IMR-90 (cell line): Measurements from ENCODE around the gene CTIF. TPM values are rescaled to one million over a fixed set of nuclear protein-coding genes. Genes with fewer than 3 reads are reported as not detected.

ENCODE experiments used
- ATAC-seq: fragments of 200-7000 bp; cut with Tn5 transposase; 2 replicates; pipeline ENCODE4 v1.9.1; 2020; ENCODE audit warnings: low read depth, mild to moderate bottlenecking, moderate library complexity
- BruUV-seq: library from RNA; stranded (reverse); fragments of 400-500 nt; replicated peaks from 2 replicates; lab custom pipeline; 2021; lab: Mats Ljungman, UMichigan
- CTCF ChIA-PET: fragments of 300-600 bp; formaldehyde crosslinking; extraction: SDS; loops from one replicate; lab custom pipeline; 2021; ENCODE audit warnings: antibody characterized with exemption; lab: Yijun Ruan, JAX
- POLR2A ChIA-PET: fragments of 300-600 bp; sonication (Branson Sonifier 250); formaldehyde crosslinking; loops from one replicate; lab custom pipeline; 2022; ENCODE audit warnings: antibody characterized with exemption; ENCODE audit not compliant: unreplicated experiment; lab: Charles Lee
- DNase-seq: peaks from one replicate; pipeline ENCODE4 v3.0.0; 2013
- H2AFZ ChIP-seq: replicated peaks from 2 replicates; pipeline ENCODE3; 2013; ENCODE audit warnings: low read length, mild to moderate bottlenecking; ENCODE audit not compliant: poor library complexity
- H2AK5ac ChIP-seq: 2 replicates; pipeline ENCODE4 v1.6.1; 2013; ENCODE audit warnings: low read depth, low read length, inconsistent platforms
- H2AK9ac ChIP-seq: replicated peaks from 2 replicates; pipeline ENCODE3; 2013; ENCODE audit warnings: mild to moderate bottlenecking, low read depth, low read length, moderate library complexity; ENCODE audit not compliant: poor library complexity
- H2BK120ac ChIP-seq: 2 replicates; pipeline ENCODE4 v1.6.1; 2013; ENCODE audit warnings: low read depth, low read length, inconsistent platforms
- H2BK15ac ChIP-seq: 3 replicates; pipeline ENCODE4 v1.6.1; 2013; ENCODE audit warnings: low read depth, low read length, inconsistent platforms
- H2BK20ac ChIP-seq: 2 replicates; pipeline ENCODE4 v1.6.1; 2013; ENCODE audit warnings: low read depth, mild to moderate bottlenecking, inconsistent platforms, low read length, moderate library complexity
- H2BK5ac ChIP-seq: 2 replicates; pipeline ENCODE4 v1.6.1; 2013; ENCODE audit warnings: mild to moderate bottlenecking, low read depth, low read length, inconsistent platforms; ENCODE audit not compliant: poor library complexity, severe bottlenecking
- H3K14ac ChIP-seq: replicated peaks from 2 replicates; pipeline ENCODE4 v1.6.1; 2013; ENCODE audit warnings: low read depth, low read length, inconsistent platforms
- H3K18ac ChIP-seq: 2 replicates; pipeline ENCODE4 v1.6.1; 2013; ENCODE audit warnings: low read depth, low read length, control low read depth
- H3K23ac ChIP-seq: 2 replicates; pipeline ENCODE4 v1.6.1; 2013; ENCODE audit warnings: low read depth, low read length, inconsistent platforms
- H3K27ac ChIP-seq: 2 replicates; pipeline ENCODE4 v1.5.1; 2013; ENCODE audit warnings: mild to moderate bottlenecking, control low read depth, low read length; ENCODE audit not compliant: insufficient read depth
- H3K27me3 ChIP-seq: 2 replicates; pipeline ENCODE4 v1.6.1; 2013; ENCODE audit warnings: low read length; ENCODE audit not compliant: control insufficient read depth, insufficient read depth
- H3K36me3 ChIP-seq: 2 replicates; pipeline ENCODE4 v1.6.1; 2013; ENCODE audit warnings: low read length, mixed read lengths; ENCODE audit not compliant: control insufficient read depth, insufficient read depth
- H3K4ac ChIP-seq: 2 replicates; pipeline ENCODE4 v1.6.1; 2013; ENCODE audit warnings: low read depth, low read length, inconsistent platforms
- H3K4me1 ChIP-seq: 2 replicates; pipeline ENCODE4 v1.6.1; 2013; ENCODE audit warnings: low read length, mixed read lengths; ENCODE audit not compliant: control insufficient read depth, insufficient read depth
- H3K4me2 ChIP-seq: 2 replicates; pipeline ENCODE4 v1.6.1; 2013; ENCODE audit warnings: low read depth, mild to moderate bottlenecking, control low read depth, low read length, moderate library complexity
- H3K4me3 ChIP-seq: 2 replicates; pipeline ENCODE4 v1.5.1; 2013; ENCODE audit warnings: low read depth, mild to moderate bottlenecking, control low read depth, low read length, moderate library complexity; ENCODE audit not compliant: insufficient read depth
- H3K56ac ChIP-seq: 2 replicates; pipeline ENCODE4 v1.6.1; 2013; ENCODE audit warnings: low read length, inconsistent platforms; ENCODE audit not compliant: insufficient read depth; ENCODE audit errors: extremely low read depth
- H3K79me1 ChIP-seq, 2 experiments: 2 replicates each; pipeline ENCODE4 v1.6.1; 2013; ENCODE audit warnings: low read length in 2 of 2, inconsistent platforms in 1 of 2, low read depth in 1 of 2
- H3K9ac ChIP-seq: 2 replicates; pipeline ENCODE4 v1.6.1; 2013; ENCODE audit warnings: low read depth, low read length, control low read depth
- H3K9me1 ChIP-seq: 2 replicates; pipeline ENCODE4 v1.6.1; 2013; ENCODE audit warnings: low read length, inconsistent platforms; ENCODE audit not compliant: insufficient read depth
- H3K9me3 ChIP-seq: 2 replicates; pipeline ENCODE4 v1.6.1; 2013; ENCODE audit warnings: low read length; ENCODE audit not compliant: control insufficient read depth, insufficient read depth
- H4K20me1 ChIP-seq: 2 replicates; pipeline ENCODE4 v1.6.1; 2013; ENCODE audit warnings: low read length, inconsistent platforms; ENCODE audit not compliant: insufficient read depth
- H4K5ac ChIP-seq: 2 replicates; pipeline ENCODE4 v1.6.1; 2013; ENCODE audit warnings: mild to moderate bottlenecking, low read depth, low read length, control low read depth
- H4K8ac ChIP-seq, 2 experiments: 2 replicates each; pipeline ENCODE4 v1.6.1; 2013; ENCODE audit warnings: low read depth in 2 of 2, low read length in 2 of 2, control low read depth in 1 of 2, inconsistent platforms in 1 of 2
- H4K91ac ChIP-seq: 2 replicates; pipeline ENCODE4 v1.6.1; 2013; ENCODE audit warnings: low read depth, low read length, inconsistent platforms; ENCODE audit not compliant: insufficient read depth
- CEBPB ChIP-seq: IDR thresholded peaks from 2 replicates; pipeline ENCODE4 v1.6.1; 2012; ENCODE audit warnings: low read depth, low read length, improper control_type of control experiment
- NFE2L2 ChIP-seq: fragments of 150-350 bp; IDR thresholded peaks from 2 replicates; pipeline ENCODE4 v1.6.1; 2016; ENCODE audit warnings: low read depth, mild to moderate bottlenecking, low read length
- WGBS, 2 experiments: methylation state at CpG; one replicate each; pipeline versions ENCODE4 v1.1.5 to v1.1.7; 2013; ENCODE audit warnings: missing lambda C conversion rate in 2 of 2; ENCODE audit not compliant: insufficient read length in 1 of 2; ENCODE audit errors: extremely low coverage in 2 of 2; 5-methylcytosine and 5-hydroxymethylcytosine counted together
- dilution Hi-C: fragments of 300-500 bp; cut with HindIII; formaldehyde crosslinking; loops from one replicate; pipeline ENCODE4 v1.14.3; 2018; ENCODE audit warnings: low sequenced_read_pairs; ENCODE audit not compliant: unreplicated experiment
- in situ Hi-C: fragments of 300-500 bp; cut with MboI; formaldehyde crosslinking; loops from 3 replicates; pipeline ENCODE4 v1.14.3; 2019; ENCODE audit warnings: low sequenced_read_pairs, inconsistent platforms, mixed read lengths
- intact Hi-C: fragments of 100-400 bp; cut with micrococcal nuclease; formaldehyde crosslinking; loops from 2 replicates; pipeline ENCODE4 v1.10.0; 2022
- polyA plus RNA-seq, 3 experiments: library from polyadenylated mRNA; depleted of rRNA; stranded (reverse); fragments of >200 nt; gene quantifications; 2 replicates each; pipeline ENCODE4 v1.2.3, GENCODE V29; 2012; ENCODE audit warnings: low replicate concordance in 1 of 3
- total RNA-seq: library from RNA; depleted of rRNA; stranded (reverse); fragments of >200 nt; gene quantifications from 2 replicates; pipeline ENCODE4 v1.2.3, GENCODE V29; 2012
- TF ChIP-seq, protein P1 (sequence below): fragments of 150-350 bp; IDR thresholded peaks from 2 replicates; pipeline ENCODE4 v1.6.1; 2017; ENCODE audit warnings: mild to moderate bottlenecking, antibody characterized with exemption, low read length, low read depth

Gene CTIF
- total and polyA plus RNA-seq, 2 of the 4 experiments (the other 2 are of a cell fraction), result 25.1 to 57.0 TPM

DNA sequence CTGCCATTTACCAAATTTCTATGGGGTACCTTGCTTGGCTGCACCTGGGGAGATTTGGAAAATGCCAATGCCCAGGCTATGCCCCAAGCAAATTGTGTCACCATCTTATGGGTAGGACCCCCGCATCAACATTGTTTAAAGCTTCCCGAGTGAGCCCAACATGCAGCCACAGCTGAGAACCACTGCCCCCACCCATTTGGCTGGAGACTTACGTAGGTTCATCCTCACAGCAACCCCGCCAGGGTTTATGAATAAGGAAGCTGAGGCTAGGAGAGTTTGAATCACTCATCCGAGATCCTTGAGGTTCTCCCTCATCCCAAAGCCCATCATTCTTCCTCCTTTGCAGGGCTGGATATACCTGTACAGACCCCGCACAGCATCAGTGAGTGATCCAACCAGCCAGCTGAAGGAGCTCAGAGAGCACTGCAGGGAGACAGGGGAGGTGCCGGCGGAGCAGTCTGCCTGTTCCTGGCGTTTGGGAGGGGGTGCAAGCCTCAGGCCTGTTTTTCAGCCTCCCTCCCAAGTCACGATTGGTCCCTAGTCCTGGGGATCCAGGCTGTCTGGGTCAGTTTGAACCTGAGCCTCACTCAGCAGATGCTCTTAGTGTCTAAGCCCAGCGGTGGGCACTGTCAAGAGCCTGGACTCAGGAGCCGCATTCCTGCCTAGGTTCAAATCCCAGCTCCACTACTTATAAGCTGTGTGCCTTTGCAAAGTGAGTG lies 247.1 kb downstream of the CTIF start:
- Histone ChIP-seq H3K4me3 (no peak overlapping the region), H3K9ac (no peak overlapping the region), H2AK9ac (no peak overlapping the region), H3K36me3 (peaks cover 43% of the 10 kb centered on the region), H4K8ac (no peak overlapping the region), H3K23ac (no peak overlapping the region), H3K14ac (no peak overlapping the region), H3K4me2 (no peak overlapping the region), H2BK20ac (no peak overlapping the region), H3K4ac (no peak overlapping the region), H3K9me1 (peaks cover 40% of the 10 kb centered on the region), H4K91ac (no peak overlapping the region), H3K18ac (no peak overlapping the region), H2AFZ (no peak overlapping the region), H3K9me3 (no peaks in the 10 kb centered on the region), H3K79me1 (peaks cover 22 to 77% of the 10 kb centered on the region in 2 experiments), H4K20me1 (peaks cover 22% of the 10 kb centered on the region), H2BK120ac (no peak overlapping the region), H2BK15ac (no peak overlapping the region), H3K27ac (no peak overlapping the region), H3K27me3 (no peaks in the 10 kb centered on the region), H3K56ac (no peak overlapping the region), H3K4me1 (peaks cover 24% of the 10 kb centered on the region), H2BK5ac (no peak overlapping the region), H4K5ac (no peak overlapping the region), H2AK5ac (no peak overlapping the region)
- DNase-seq (no peak), ATAC-seq (no peak)
- TF ChIP-seq NFE2L2 (no peak), CEBPB (no peak)
- TF ChIP-seq, protein P1, sequence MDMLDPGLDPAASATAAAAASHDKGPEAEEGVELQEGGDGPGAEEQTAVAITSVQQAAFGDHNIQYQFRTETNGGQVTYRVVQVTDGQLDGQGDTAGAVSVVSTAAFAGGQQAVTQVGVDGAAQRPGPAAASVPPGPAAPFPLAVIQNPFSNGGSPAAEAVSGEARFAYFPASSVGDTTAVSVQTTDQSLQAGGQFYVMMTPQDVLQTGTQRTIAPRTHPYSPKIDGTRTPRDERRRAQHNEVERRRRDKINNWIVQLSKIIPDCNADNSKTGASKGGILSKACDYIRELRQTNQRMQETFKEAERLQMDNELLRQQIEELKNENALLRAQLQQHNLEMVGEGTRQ, result no peak
- BruUV-seq, result no TSS peak
- CTCF ChIA-PET, result no interaction called here
- dilution Hi-C loops (no loop called here), in situ Hi-C loops (no loop called here), intact Hi-C loops (no loop called here)
- POLR2A ChIA-PET, result no interaction called here
- 100% methylated on average over 1 of the region's 12 CpGs; no CpG with 5 or more reads in 1 of the 2 experiments for WGBS, 2 experiments
